HG02642 (cell line): ENCODE results near the gene MYBBP1A.

Experiments
- ATAC-seq: cut with Tn5 transposase; IDR thresholded peaks from one replicate; pipeline ENCODE4 v1.9.1; 2021; ENCODE audit warnings: mild to moderate bottlenecking; ENCODE audit not compliant: unreplicated experiment, poor library complexity

The MYBBP1A gene

DNA sequence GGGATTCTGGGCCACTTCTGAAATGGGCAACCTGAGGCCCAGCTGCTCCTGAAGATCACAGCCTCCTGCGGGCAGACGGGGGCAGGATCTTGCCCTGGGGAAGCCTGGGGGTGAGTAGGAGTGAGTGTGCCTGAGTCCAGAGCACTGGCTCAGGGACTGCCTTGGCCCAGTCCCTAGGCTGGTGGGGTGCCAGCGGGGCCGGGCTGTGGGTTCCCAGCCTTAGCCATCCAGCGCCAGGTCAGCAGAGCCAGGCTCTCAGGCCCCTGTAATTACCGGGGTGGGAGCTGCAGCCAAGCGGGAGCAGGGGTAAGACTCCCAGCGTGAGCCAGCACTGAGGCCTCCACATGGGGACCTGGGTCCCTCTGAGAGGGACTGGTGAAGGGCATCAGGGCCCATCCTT is 48.3 kb downstream of the MYBBP1A start:
- ATAC-seq: no peak

DNA sequence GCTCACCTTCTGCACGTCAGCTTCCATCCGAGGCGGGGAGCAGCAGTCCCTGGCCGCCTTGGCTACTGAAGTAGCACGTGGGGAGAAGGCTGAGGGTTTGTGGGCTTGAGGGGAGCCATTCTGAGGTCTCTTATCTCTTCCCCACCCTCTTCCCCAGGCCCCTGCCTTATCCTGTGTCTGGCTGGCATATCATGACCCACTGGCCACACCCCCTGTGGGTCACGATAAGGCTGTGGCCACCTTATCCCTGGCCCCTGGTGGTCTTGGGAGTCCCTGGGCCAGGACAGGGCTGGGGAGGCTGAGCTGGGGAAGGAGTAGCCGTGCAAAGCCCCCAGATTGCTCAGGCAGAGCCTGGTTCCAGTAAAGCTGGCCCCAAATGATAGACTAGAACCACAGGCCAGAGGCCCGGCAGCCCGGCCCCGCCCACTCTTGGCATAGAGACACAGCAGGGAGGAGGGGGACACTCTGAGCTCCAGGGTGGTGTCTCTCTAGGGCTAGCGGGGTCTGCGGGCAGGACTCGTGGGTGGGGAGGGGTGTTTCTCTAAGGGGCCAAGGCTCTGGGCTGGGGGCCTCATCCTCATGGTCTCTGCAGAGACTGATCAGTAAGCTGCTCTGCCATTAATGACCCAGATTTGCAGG is 48.9 kb downstream of the MYBBP1A start:
- ATAC-seq: no peak

DNA sequence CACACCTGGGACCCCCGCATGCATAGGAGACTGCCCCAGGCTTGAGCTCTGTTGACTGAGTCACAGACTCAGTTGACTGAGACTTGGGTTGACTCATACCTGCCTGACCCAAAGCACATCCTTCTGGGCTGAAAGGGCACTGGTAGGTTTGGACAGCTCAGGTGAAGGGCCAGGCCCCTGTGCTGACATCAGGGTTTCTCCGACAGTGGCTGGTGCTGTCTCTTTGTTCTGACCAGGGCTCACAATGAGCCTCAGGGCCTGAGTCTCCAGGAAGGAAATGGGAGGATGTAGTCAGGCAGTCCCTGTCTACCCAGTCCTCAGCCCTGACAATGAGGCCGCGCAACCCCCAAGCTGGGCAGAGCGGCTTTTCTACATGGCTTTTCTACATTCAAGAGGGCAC is 50.0 kb downstream of the MYBBP1A start:
- no peak for ATAC-seq

DNA sequence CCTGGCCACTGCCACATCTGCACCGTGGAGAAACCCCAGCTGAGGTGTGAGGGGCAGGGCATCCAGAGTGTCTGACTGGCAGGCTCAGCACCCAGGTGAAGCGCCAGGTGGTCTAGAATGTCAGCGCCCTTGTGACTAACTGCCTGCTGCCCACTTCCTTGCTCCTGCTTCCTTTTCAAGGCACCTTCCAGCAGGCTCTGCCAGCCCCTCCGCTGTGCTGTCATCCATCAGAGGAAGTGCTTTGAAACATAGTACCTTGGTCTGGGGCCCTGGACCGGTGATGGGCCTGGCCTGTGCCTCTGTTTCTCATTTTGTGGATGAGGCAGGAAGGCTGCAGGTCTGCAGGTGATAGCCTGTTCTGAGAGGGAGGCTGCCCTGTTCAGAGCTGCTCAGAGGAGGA is 51.0 kb downstream of the MYBBP1A start:
- ATAC-seq: no peak

DNA sequence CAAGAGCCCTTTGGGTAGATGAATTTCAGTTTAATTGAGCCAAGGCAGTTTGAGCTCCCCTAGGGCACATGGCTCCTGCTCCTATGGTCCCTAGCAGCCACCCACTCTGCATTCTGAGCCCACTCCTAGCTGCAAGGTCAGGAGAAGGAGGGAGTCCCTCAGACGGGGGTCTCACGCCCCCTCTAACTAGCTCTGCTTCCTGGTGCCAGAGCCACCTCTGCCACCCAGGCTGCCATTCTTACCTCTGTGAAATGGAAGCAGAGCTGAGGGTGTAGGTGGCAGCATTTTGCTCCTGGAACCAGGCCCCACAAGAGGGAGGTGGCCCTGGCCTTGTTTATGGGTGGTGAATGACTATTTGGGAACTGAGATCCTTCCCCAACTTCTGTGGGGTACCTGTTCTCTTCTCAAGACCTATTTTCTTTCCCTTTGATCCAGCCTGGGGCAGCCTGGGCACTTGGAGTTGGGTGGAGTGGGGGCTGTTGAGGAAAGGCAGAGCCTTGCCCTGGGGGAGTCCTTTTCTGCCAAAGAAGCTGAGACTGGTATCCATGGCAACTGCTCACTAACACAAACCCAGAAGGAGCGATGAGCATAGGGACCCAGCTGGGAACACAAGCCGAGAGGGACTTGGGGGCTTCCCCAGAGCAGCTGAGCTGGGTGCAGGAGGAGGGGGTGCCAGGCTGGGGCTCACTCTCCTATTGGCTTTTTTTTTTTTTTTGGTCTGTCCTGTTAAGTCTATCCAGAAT is 51.7 kb downstream of the MYBBP1A start:
- no peak for ATAC-seq

DNA sequence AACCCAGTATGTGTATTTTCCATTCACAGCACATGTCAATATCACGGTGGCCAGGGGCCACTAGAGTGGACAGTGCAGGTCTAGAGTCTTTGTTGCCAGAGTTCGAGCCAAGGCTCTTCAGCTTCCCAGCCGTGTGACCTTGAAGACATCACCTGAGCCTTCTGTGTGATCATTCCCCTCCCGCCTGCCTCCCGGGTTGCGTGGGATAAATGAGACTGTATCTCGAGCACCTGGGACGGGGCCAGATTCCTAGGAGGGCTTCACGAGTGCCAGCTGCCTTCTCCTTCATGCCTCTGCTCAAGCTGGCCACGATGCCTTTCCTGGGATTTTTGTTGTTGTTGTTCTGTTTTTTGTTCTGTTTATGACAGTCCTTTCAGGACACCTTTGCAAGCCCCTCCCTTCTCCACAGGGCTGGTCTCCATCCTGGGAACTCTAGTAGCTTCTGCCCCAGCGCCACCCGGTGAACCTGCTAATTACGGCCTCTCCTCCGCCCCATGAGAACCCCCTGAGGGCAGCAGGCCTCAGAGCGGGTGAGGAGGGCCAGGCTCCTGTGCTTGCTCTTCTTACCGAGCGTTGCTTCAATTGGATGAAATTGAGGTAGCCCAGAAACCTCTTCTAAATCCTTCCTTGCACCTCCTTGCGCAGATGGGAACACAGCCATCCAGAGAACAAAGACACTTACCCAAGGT is 52.6 kb downstream of the MYBBP1A start:
- ATAC-seq: no peak

DNA sequence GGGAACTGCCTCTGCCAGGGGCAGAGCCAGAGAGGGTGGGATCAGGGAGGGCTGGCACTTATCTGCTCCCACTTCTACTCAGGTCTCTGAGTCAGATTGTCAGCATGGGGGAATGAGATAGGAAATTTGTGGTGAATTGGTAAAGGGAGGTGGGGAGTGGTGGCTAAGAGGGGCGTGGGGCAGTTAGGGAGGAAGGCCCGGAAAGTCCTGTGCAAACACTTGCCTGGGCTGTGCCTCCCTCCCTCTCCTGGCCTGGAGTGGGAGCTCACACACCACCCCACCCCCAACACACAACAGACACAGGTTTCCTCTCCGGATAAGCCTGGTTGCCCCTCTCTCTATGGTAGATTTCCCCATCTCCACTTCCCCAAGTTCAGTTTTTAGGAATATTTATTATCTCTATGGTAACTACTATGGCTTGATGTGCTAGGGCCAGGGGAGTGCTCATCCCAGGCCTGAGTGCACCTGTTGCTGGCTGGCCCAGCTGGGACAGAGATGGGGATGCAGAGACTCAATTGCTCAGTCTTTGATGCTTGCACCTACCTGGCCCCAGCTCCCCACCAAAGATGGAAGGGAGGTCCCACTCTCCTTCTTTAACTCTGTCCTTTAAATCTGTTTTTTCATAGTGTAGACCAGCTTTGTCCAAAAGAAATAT is 53.8 kb downstream of the MYBBP1A start:
- ATAC-seq: no peak

DNA sequence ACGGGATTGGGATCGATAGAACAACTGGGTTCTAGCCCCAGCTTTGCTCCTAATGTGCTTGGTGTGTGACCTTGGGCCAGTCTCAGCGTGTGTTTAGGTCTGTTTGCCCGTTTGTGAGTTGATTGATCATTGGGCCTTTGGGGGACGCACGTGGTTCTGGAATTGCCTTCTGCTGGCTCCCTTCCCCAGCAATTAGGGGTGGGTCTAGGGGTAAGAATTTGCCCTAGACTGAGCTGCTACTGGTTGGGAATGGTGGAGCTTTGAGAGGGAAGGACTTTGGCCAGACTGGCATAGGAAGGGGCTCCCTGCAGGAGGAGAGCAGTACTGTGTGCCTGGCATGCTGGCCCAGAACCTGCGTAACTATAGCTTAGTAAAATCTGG is 55.0 kb downstream of the MYBBP1A start:
- ATAC-seq: no peak

DNA sequence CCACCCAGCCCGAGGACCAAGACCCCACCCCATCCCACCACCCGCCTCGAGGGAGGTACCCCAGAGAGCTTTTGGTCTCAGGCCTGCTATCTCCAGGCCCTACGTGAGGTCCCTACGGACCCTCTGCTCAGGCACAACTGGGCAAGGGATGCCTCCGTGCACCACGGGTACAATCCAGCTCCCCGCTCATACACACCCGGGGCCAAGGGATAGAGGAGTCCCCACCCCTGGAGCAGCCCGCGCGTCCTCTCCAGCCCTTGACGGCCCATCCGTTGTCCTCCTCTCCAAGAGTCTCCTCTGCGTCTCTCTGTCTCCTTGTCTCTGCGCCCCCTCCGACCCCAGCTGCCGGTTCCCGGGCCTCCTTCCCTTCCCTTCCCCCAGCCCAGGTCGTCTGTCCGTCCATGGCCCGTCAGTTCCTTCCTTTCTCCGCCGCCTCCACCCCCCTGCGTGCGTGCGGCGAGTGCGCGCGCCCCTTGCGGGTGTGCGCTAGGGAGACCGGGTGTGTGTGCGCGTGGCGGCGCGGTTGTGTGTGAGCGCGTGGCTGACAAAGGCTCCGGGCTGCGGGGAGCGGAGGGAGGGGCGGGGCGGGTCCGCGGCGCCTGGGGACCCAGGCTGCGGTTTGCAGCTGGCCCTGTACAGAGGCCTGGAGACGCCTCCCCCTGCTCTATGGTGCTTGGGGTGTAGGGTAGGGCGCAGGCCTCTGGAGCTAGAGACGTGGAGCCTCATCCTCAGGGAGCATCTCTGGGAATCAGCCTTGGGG is 55.6 kb downstream of the MYBBP1A start:
- ATAC-seq: no peak

DNA sequence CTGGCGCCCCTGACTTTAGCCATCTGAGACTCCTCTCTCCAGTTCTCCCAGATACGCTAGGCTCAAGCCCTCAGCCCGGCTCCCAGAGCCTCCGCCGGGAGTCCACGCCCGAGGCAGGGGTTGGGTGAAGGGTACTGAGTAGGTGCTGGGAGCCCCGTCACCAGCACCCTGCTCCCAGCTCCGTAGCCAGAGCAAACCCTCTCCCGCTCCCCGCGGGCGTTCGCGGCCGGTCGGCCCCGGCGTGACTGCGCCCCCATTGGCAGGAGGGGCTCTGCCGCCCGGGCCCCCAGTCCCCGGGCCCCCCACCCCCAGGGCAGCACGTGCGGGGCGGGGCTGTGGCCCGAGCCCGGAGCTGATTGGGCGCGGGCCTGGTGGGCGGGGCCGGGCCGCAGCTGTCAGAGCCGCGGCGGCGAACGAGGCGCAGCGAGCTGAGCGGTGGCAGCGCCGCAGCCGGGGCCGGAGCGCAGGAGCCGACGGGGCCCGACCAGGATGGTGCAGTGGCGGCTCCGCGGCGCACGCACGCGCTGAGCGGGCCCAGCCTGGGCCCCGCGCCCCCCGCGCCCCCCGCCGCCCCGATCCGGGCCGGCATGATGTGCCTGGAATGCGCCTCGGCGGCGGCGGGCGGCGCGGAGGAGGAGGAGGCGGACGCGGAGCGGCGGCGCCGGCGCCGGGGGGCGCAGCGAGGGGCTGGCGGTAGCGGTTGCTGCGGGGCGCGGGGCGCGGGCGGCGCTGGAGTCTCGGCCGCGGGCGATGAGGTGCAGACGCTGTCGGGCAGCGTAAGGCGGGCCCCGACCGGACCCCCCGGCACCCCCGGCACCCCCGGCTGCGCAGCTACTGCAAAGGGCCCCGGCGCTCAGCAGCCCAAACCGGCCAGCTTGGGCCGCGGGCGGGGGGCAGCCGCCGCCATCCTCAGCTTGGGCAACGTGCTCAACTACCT is 56.5 kb downstream of the MYBBP1A start, which contains the start of gene SPNS2:
Gene SPNS2, plus strand, starts transcription at position 421 of the 937 bp plus-strand sequence. Its CDS starts 167 bp downstream, at position 588.
- ATAC-seq: peak; percentile 76

DNA sequence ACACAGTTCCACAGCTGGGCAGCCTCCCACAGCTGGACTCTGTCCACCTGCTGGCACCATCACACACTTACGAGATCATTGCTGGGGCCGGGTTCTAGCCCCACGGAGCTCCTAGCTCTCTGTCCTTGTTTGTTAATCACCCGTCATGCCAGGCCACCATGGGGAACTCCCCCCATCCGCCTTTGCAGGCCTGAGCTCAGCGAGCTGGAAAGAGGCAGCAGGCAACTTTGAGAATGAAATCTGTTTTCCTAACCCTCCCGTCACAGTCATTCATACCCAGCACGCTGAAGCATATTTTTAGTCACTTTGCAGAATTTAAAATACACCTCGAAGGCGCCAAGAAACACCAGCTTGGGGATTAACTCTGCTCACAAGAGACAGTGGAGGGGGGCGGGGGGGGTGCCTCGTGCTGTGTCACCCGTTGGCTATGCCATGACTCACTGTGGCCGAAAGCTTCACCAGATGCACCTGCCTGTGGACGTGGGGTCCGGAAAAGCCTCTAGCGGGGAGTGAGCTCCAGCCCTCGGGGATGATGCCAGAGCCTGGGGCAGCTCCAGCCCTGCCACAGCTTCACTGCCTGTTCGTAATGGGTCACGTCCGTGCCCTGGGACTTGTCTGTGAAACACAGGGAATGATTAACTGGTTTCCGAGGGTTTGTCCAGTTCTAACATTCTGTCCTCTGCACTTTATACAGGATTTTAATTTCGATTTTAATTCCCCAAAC is 57.9 kb downstream of the MYBBP1A start:
- ATAC-seq: no peak

DNA sequence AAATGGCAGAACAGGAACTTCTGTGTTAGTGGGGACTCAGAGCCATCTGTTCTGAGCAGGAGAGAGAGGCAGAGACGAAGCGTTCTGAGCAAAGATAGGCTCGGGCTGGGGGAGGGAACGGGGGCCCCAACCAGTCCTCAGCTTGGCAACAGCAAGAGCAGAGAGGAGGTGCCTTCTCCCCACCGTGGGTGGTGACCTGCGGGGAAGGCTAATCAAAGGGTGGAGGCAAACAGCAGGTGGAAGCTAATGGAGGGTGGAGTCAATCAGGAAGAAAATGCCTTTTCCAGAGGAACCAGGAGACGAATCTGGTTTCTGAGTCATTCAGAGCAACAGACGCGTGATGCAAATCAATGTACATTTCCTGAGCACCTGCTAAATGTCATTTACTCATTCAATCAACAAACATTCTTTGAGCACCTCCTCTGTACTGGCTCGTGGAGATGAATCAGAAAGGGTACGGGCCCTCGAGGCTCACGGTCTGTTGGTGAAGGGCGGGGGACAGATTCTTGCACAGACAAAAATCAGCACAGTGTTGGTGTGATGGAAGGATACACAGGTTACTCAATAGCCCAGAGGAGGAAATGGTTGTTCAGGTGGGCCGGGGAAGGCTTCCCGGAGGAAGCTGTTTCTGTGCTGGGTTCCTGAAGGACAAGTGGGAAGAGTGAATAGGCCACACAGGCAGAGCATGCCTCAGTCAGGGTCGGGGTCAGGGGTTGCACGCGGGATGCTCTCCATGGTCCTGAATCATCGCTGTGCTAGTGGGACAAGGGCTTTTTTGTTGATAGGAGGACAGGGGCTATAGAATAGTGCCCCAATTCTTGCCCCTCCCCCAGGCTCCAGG is 62.2 kb downstream of the MYBBP1A start:
- ATAC-seq: no peak

DNA sequence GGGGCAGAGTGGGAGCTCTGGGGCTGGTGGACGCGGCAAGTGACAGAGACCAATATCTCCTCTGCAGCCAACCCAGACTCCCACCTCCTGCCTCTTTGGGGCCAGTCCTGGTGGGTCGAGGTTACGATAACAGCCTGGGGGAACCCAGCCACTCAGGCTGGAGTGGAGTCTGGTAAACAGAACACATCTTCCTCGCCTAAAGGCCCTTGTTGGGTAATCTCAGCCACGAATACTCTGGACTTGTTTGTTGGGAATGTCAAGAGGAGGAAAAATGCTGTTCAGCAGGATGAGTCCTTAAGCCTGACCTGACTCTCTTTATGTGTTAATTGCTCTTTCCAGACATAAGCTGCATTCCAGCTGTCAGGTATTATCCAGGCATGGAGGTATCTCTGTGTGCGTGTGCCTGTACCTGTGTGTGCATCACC is 64.5 kb downstream of the MYBBP1A start:
- no peak for ATAC-seq

DNA sequence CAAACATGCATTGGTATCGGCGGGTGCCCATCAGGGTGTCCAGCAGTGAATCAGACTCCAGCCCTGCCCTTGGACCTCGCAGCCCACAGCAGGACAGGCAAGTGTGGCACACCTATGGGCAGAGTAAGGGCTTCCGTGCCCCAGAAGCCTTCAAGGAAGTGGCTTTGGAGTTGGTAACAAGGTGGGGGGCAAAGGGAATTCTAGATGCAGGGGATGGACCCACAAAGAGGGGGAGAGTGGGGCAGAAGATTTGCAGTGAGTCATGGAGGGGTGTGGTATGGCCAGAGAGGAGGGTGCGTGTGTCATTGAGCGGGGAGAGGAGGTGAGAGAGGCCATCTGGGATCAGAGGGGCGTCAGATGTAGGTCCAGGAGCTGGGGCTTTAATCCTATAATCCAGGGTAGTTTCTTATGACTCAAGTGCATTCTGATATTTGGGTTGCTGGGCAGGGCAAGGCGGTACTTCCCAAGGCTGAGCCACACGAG is 65.0 kb downstream of the MYBBP1A start:
- no peak for ATAC-seq

DNA sequence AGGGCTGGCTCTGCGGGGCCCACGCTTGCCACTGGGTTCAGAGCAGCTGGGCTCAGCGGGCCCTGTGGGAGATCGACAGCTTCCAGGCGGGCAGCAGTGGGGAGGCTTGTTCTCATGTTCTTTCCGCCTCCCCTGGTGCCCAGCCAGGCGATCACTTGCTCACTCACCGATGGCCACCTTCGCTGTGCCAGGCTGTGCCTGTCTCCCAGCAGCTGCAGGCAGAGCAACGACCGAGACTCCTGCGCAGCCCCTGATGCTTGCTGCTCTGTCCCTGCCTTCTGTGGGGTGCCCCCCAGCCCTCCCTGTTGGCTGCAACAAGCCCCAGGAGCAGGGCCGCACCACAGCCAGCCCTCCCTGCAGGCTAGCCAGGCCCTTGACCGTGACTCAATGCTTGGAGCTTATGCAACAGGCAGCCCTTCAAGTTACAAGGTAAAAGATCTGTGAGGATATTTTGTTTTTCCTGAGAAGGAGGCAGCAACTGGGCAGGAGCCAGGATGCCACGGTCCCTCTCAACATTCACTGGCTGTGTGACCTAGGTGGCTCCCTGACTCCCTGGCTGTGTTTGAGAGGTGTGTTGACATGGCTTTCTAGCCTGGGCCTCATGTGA is 66.1 kb downstream of the MYBBP1A start:
- no peak for ATAC-seq
